ENCODE results near the gene ITCH. TPM values are rescaled to one million over a fixed set of nuclear protein-coding genes. Genes with fewer than 3 reads are reported as not detected.

Gene ITCH
- total RNA-seq, 4 donors from 2014 or later, result 37.4 to 48.4 (median 43.4) TPM

DNA sequence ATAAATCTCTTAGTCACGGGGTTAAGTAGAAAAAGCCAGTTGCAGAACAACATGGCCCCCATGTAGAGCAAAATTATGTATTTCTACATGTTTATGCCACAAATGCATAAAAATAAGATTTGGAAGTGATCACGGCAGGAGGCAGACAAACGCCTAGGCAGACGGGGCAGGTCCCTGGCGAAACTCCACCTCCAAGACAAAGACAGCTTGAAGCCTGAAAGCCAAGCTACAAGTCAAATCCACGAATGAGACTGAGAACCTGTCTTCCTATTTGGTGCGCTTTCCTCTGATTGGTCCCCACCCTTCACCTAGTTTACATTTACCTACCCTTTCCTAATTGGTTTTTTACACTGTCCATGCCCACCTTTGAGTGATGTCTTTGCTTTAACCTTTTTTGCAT, 31.2 kb upstream of the ITCH start:
- H3K4me3 ChIP-seq, result no peak overlapping the region
- TF ChIP-seq EP300 (IDR thresholded peaks at IDR 0.05), result no peak
- peaks cover 12% of the 10 kb centered on the region for H3K4me1 ChIP-seq
- no peaks in the 10 kb centered on the region for H3K9me3 ChIP-seq
- no peaks in the 10 kb centered on the region for H3K27me3 ChIP-seq
- H3K27ac ChIP-seq, result no peak overlapping the region
- no peaks in the 10 kb centered on the region for H3K36me3 ChIP-seq
- WGBS, result 64% methylated on average over 7 of the region's 7 CpGs
- no peak for DNase-seq (ENCODE audit: low spot score in 2 of 2)

DNA sequence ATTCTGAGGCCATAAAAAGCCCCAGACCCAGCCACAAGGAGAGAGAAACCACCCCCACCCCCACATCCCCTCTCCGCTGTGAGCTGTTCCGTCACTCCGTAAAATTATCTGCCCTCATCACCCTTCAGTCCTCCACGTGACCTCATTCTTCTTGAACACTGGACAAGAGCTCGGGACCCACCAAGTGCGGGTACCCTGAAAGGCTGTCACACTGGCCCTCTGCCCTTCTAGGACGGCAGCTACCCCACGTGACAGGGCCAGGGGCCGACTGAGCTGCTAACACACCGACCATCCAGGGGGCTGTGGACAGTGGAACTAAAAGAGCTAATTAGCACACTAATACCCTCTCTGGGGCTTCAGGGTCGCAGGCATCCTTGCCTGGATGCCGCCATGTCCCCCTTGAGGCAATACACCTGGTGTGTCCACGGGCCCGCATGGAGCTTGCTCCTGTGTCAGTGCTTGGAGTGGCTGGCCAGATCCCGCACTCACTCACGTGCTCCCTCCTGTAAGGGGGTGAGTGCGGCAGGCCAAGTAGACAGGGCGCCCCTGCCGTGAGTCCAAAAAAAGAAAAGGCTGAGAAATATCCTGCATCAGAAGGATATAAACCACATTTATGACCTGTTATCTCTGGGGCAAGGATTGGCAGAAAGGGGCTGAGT, 30.7 kb upstream of the ITCH start:
- Histone ChIP-seq H3K4me3 (no peak overlapping the region), H3K27me3 (no peaks in the 10 kb centered on the region), H3K36me3 (no peaks in the 10 kb centered on the region), H3K9me3 (no peaks in the 10 kb centered on the region), H3K27ac (no peak overlapping the region), H3K4me1 (peaks cover 12% of the 10 kb centered on the region)
- WGBS, result 95% methylated on average over 13 of the region's 19 CpGs
- TF ChIP-seq POLR2AphosphoS5 (IDR thresholded peaks at IDR 0.05), result no peak
- TF ChIP-seq, protein P1, sequence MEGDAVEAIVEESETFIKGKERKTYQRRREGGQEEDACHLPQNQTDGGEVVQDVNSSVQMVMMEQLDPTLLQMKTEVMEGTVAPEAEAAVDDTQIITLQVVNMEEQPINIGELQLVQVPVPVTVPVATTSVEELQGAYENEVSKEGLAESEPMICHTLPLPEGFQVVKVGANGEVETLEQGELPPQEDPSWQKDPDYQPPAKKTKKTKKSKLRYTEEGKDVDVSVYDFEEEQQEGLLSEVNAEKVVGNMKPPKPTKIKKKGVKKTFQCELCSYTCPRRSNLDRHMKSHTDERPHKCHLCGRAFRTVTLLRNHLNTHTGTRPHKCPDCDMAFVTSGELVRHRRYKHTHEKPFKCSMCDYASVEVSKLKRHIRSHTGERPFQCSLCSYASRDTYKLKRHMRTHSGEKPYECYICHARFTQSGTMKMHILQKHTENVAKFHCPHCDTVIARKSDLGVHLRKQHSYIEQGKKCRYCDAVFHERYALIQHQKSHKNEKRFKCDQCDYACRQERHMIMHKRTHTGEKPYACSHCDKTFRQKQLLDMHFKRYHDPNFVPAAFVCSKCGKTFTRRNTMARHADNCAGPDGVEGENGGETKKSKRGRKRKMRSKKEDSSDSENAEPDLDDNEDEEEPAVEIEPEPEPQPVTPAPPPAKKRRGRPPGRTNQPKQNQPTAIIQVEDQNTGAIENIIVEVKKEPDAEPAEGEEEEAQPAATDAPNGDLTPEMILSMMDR (IDR thresholded peaks at IDR 0.05), result no peak
- TF ChIP-seq POLR2A (IDR thresholded peaks at IDR 0.05), result no peak
- TF ChIP-seq EP300 (IDR thresholded peaks at IDR 0.05), result no peak
- DNase-seq (ENCODE audit: low spot score in 2 of 2), result no peak

DNA sequence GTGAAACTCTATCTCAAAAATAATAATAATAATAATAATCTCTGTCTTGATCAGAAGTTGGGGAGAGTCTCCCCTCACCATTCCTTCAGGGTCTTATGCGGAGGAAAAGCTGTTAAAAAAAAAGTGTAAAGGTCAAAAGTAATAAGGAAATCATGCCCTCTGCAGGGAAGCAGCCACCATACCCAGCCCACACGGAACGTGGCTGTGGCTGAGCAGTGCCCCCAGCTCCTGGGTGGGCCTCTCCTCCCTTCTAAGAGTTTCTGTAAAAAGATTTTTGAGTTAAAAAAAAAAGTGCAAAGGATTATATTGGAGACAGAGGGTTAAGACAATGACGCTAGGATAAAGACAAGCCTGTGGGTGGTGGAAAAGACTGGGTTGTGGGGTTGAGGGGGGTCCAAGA, 29.3 kb upstream of the ITCH start:
- 82% methylated on average over 4 of the region's 4 CpGs for WGBS
- Histone ChIP-seq H3K36me3 (no peaks in the 10 kb centered on the region), H3K27me3 (no peaks in the 10 kb centered on the region), H3K4me3 (no peak overlapping the region), H3K9me3 (no peaks in the 10 kb centered on the region), H3K27ac (no peak overlapping the region), H3K4me1 (peaks cover 12% of the 10 kb centered on the region)
- TF ChIP-seq POLR2AphosphoS5 (IDR thresholded peaks at IDR 0.05), result no peak
- TF ChIP-seq, protein P1 (IDR thresholded peaks at IDR 0.05), result no peak
- TF ChIP-seq EP300 (IDR thresholded peaks at IDR 0.05), result no peak
- TF ChIP-seq POLR2A (IDR thresholded peaks at IDR 0.05), result no peak
- no peak for DNase-seq (ENCODE audit: low spot score in 2 of 2)

DNA sequence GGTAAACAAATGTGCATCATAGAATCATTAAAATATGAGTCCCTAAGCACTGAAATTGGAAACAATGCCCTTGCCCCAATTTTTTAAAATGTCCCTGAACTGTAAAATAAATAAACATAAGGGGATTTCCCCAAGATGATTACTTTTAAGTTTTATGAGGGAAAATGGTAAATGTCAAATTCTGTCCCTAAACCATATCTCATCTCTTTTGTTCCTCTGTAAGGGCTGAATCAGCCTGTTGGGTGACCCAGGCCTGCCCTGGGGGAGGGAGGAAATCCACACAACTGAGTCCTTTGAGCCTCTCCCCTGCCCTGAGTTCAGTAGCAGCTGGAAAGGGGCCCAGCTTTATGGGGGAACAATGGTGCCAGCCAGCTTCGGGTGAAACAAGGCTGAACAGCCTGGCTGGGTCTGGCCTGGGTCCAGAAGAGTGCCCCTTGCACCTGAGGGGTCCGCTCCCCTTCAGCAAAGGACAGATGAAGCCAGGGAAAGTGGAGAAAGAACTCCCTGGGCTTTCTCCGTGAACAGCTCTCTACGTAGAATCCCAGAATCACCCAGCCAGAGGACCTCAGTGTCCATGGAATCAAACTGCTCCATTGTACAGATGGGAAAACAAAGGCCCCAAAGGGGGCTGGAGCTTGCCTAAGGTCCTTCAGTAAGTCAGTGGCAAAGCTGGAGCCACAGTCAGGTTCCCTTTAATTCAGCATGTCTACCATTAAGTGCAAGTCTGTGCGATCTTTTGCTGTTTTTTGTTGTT, 28.2 kb upstream of the ITCH start:
- TF ChIP-seq, protein P1 (IDR thresholded peaks at IDR 0.05), result no peak
- TF ChIP-seq POLR2A (IDR thresholded peaks at IDR 0.05) (no peak), EP300 (IDR thresholded peaks at IDR 0.05) (no peak), POLR2AphosphoS5 (IDR thresholded peaks at IDR 0.05) (no peak)
- Histone ChIP-seq H3K27me3 (no peaks in the 10 kb centered on the region), H3K4me1 (peaks cover 12% of the 10 kb centered on the region), H3K36me3 (no peaks in the 10 kb centered on the region), H3K27ac (no peak overlapping the region), H3K9me3 (no peaks in the 10 kb centered on the region), H3K4me3 (no peak overlapping the region)
- DNase-seq (ENCODE audit: low spot score in 2 of 2), result no peak
- 68% methylated on average over 5 of the region's 5 CpGs for WGBS

DNA sequence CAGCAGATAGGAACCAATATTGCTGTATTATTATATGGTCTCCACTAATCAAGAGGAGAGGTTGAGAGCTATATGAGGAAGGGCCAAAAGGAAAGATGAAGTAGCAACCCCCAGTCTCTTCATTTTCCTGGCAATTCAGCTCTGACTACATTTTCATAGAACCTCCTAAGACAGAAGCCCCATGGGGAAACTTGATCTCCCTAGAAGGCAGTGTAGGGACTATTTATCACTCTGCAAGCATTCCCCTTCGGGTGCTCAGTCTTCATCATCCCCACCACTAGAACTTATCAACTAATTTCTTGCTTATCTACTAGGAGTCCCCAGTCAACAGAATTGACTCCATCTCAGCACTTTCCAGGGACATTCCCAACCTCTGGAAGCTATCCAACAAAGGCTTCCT, 25.5 kb upstream of the ITCH start:
- Histone ChIP-seq H3K36me3 (no peaks in the 10 kb centered on the region), H3K9me3 (no peaks in the 10 kb centered on the region), H3K27me3 (no peaks in the 10 kb centered on the region), H3K4me1 (peaks cover 12% of the 10 kb centered on the region), H3K27ac (no peak overlapping the region), H3K4me3 (no peak overlapping the region)
- WGBS, result 44% methylated on average over 1 of the region's 1 CpG
- no peak for DNase-seq (ENCODE audit: low spot score in 2 of 2)
- TF ChIP-seq, protein P1 (IDR thresholded peaks at IDR 0.05), result no peak
- TF ChIP-seq EP300 (IDR thresholded peaks at IDR 0.05), result no peak
- no peak for TF ChIP-seq POLR2AphosphoS5 (IDR thresholded peaks at IDR 0.05)
- TF ChIP-seq POLR2A (IDR thresholded peaks at IDR 0.05), result no peak
